IMR-90 (cell line): ENCODE results near the gene ST6GALNAC5. TPM values are rescaled to one million over a fixed set of nuclear protein-coding genes. Genes with fewer than 3 reads are reported as not detected.
"Not testable (repeated sequence)": the region's sequence is repeated elsewhere in the genome, so short reads cannot be mapped to it uniquely, and the experiment has no call there.

Experiments
- ATAC-seq: fragments of 200-7000 bp; cut with Tn5 transposase; 2 replicates; pipeline ENCODE4 v1.9.1; 2020; ENCODE audit warnings: low read depth, mild to moderate bottlenecking, moderate library complexity
- BruUV-seq: library from RNA; stranded (reverse); fragments of 400-500 nt; replicated peaks from 2 replicates; lab custom pipeline; 2021; lab: Mats Ljungman, UMichigan
- CTCF ChIA-PET: fragments of 300-600 bp; formaldehyde crosslinking; extraction: SDS; loops from one replicate; lab custom pipeline; 2021; ENCODE audit warnings: antibody characterized with exemption; lab: Yijun Ruan, JAX
- POLR2A ChIA-PET: fragments of 300-600 bp; sonication (Branson Sonifier 250); formaldehyde crosslinking; loops from one replicate; lab custom pipeline; 2022; ENCODE audit warnings: antibody characterized with exemption; ENCODE audit not compliant: unreplicated experiment; lab: Charles Lee
- DNase-seq: peaks from one replicate; pipeline ENCODE4 v3.0.0; 2013
- H2AFZ ChIP-seq: replicated peaks from 2 replicates; pipeline ENCODE3; 2013; ENCODE audit warnings: low read length, mild to moderate bottlenecking; ENCODE audit not compliant: poor library complexity
- H2AK5ac ChIP-seq: 2 replicates; pipeline ENCODE4 v1.6.1; 2013; ENCODE audit warnings: low read depth, low read length, inconsistent platforms
- H2AK9ac ChIP-seq: replicated peaks from 2 replicates; pipeline ENCODE3; 2013; ENCODE audit warnings: mild to moderate bottlenecking, low read depth, low read length, moderate library complexity; ENCODE audit not compliant: poor library complexity
- H2BK120ac ChIP-seq: 2 replicates; pipeline ENCODE4 v1.6.1; 2013; ENCODE audit warnings: low read depth, low read length, inconsistent platforms
- H2BK15ac ChIP-seq: 3 replicates; pipeline ENCODE4 v1.6.1; 2013; ENCODE audit warnings: low read depth, low read length, inconsistent platforms
- H2BK20ac ChIP-seq: 2 replicates; pipeline ENCODE4 v1.6.1; 2013; ENCODE audit warnings: low read depth, mild to moderate bottlenecking, inconsistent platforms, low read length, moderate library complexity
- H2BK5ac ChIP-seq: 2 replicates; pipeline ENCODE4 v1.6.1; 2013; ENCODE audit warnings: mild to moderate bottlenecking, low read depth, low read length, inconsistent platforms; ENCODE audit not compliant: poor library complexity, severe bottlenecking
- H3K14ac ChIP-seq: replicated peaks from 2 replicates; pipeline ENCODE4 v1.6.1; 2013; ENCODE audit warnings: low read depth, low read length, inconsistent platforms
- H3K18ac ChIP-seq: 2 replicates; pipeline ENCODE4 v1.6.1; 2013; ENCODE audit warnings: low read depth, low read length, control low read depth
- H3K23ac ChIP-seq: 2 replicates; pipeline ENCODE4 v1.6.1; 2013; ENCODE audit warnings: low read depth, low read length, inconsistent platforms
- H3K27ac ChIP-seq: 2 replicates; pipeline ENCODE4 v1.5.1; 2013; ENCODE audit warnings: mild to moderate bottlenecking, control low read depth, low read length; ENCODE audit not compliant: insufficient read depth
- H3K27me3 ChIP-seq: 2 replicates; pipeline ENCODE4 v1.6.1; 2013; ENCODE audit warnings: low read length; ENCODE audit not compliant: control insufficient read depth, insufficient read depth
- H3K36me3 ChIP-seq: 2 replicates; pipeline ENCODE4 v1.6.1; 2013; ENCODE audit warnings: low read length, mixed read lengths; ENCODE audit not compliant: control insufficient read depth, insufficient read depth
- H3K4ac ChIP-seq: 2 replicates; pipeline ENCODE4 v1.6.1; 2013; ENCODE audit warnings: low read depth, low read length, inconsistent platforms
- H3K4me1 ChIP-seq: 2 replicates; pipeline ENCODE4 v1.6.1; 2013; ENCODE audit warnings: low read length, mixed read lengths; ENCODE audit not compliant: control insufficient read depth, insufficient read depth
- H3K4me2 ChIP-seq: 2 replicates; pipeline ENCODE4 v1.6.1; 2013; ENCODE audit warnings: low read depth, mild to moderate bottlenecking, control low read depth, low read length, moderate library complexity
- H3K4me3 ChIP-seq: 2 replicates; pipeline ENCODE4 v1.5.1; 2013; ENCODE audit warnings: low read depth, mild to moderate bottlenecking, control low read depth, low read length, moderate library complexity; ENCODE audit not compliant: insufficient read depth
- H3K56ac ChIP-seq: 2 replicates; pipeline ENCODE4 v1.6.1; 2013; ENCODE audit warnings: low read length, inconsistent platforms; ENCODE audit not compliant: insufficient read depth; ENCODE audit errors: extremely low read depth
- H3K79me1 ChIP-seq, 2 experiments: 2 replicates each; pipeline ENCODE4 v1.6.1; 2013; ENCODE audit warnings: low read length in 2 of 2, inconsistent platforms in 1 of 2, low read depth in 1 of 2
- H3K9ac ChIP-seq: 2 replicates; pipeline ENCODE4 v1.6.1; 2013; ENCODE audit warnings: low read depth, low read length, control low read depth
- H3K9me1 ChIP-seq: 2 replicates; pipeline ENCODE4 v1.6.1; 2013; ENCODE audit warnings: low read length, inconsistent platforms; ENCODE audit not compliant: insufficient read depth
- H3K9me3 ChIP-seq: 2 replicates; pipeline ENCODE4 v1.6.1; 2013; ENCODE audit warnings: low read length; ENCODE audit not compliant: control insufficient read depth, insufficient read depth
- H4K20me1 ChIP-seq: 2 replicates; pipeline ENCODE4 v1.6.1; 2013; ENCODE audit warnings: low read length, inconsistent platforms; ENCODE audit not compliant: insufficient read depth
- H4K5ac ChIP-seq: 2 replicates; pipeline ENCODE4 v1.6.1; 2013; ENCODE audit warnings: mild to moderate bottlenecking, low read depth, low read length, control low read depth
- H4K8ac ChIP-seq, 2 experiments: 2 replicates each; pipeline ENCODE4 v1.6.1; 2013; ENCODE audit warnings: low read depth in 2 of 2, low read length in 2 of 2, control low read depth in 1 of 2, inconsistent platforms in 1 of 2
- H4K91ac ChIP-seq: 2 replicates; pipeline ENCODE4 v1.6.1; 2013; ENCODE audit warnings: low read depth, low read length, inconsistent platforms; ENCODE audit not compliant: insufficient read depth
- dilution Hi-C: fragments of 300-500 bp; cut with HindIII; formaldehyde crosslinking; loops from one replicate; pipeline ENCODE4 v1.14.3; 2018; ENCODE audit warnings: low sequenced_read_pairs; ENCODE audit not compliant: unreplicated experiment
- in situ Hi-C: fragments of 300-500 bp; cut with MboI; formaldehyde crosslinking; loops from 3 replicates; pipeline ENCODE4 v1.14.3; 2019; ENCODE audit warnings: low sequenced_read_pairs, inconsistent platforms, mixed read lengths
- intact Hi-C: fragments of 100-400 bp; cut with micrococcal nuclease; formaldehyde crosslinking; loops from 2 replicates; pipeline ENCODE4 v1.10.0; 2022
- polyA plus RNA-seq, 3 experiments: library from polyadenylated mRNA; depleted of rRNA; stranded (reverse); fragments of >200 nt; gene quantifications; 2 replicates each; pipeline ENCODE4 v1.2.3, GENCODE V29; 2012; ENCODE audit warnings: low replicate concordance in 1 of 3
- total RNA-seq: library from RNA; depleted of rRNA; stranded (reverse); fragments of >200 nt; gene quantifications from 2 replicates; pipeline ENCODE4 v1.2.3, GENCODE V29; 2012

Gene ST6GALNAC5
- total and polyA plus RNA-seq, 2 of the 4 experiments (the other 2 are of a cell fraction), result 3.4 to 4.0 TPM

DNA sequence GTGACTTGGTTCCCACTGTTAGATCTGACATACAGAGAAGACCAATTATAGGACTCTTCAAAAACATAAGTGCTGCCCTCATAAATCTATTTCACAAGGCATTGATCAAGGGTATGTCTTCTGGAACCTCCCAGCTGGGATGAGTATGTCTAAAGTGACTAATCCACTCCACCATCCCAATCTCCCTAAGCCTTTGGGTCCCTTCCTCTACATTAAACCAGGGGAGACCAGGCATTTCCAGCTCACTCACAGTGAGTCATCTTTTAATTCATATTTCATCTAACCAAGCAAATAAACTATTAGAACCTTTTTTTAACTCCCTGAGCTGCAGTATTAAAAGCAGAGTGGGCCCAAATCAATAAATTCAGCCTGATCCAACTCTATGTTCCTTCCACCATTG is 11.7 kb downstream of the ST6GALNAC5 start:
- H3K14ac ChIP-seq, dilution Hi-C loops, H3K36me3 ChIP-seq, H3K4me2 ChIP-seq, H3K27me3 ChIP-seq, H3K79me1 ChIP-seq, H3K9ac ChIP-seq, H4K8ac ChIP-seq, H2BK15ac ChIP-seq, H4K91ac ChIP-seq, POLR2A ChIA-PET, BruUV-seq, ATAC-seq, H2BK5ac ChIP-seq, H3K27ac ChIP-seq, H2AK5ac ChIP-seq, H3K18ac ChIP-seq, H3K9me3 ChIP-seq, H4K5ac ChIP-seq, H4K20me1 ChIP-seq, H3K4me1 ChIP-seq, in situ Hi-C loops, H3K4ac ChIP-seq, CTCF ChIA-PET, H2AFZ ChIP-seq, H2BK120ac ChIP-seq, H2BK20ac ChIP-seq, H2AK9ac ChIP-seq, H3K56ac ChIP-seq, H3K9me1 ChIP-seq, intact Hi-C loops, H3K23ac ChIP-seq, H3K4me3 ChIP-seq: not testable (repeated sequence)
- peak; percentile 15 for DNase-seq
